PC-3 (cell line): Measurements from ENCODE around the gene SCLY.

Source experiments
- EZH2 ChIP-seq: fragments of 300-600 bp; sonication (generic); IDR thresholded peaks from one replicate; pipeline ENCODE4 v1.6.1; 2017; ENCODE audit warnings: antibody characterized with exemption, mild to moderate bottlenecking, low read length; ENCODE audit not compliant: unreplicated experiment
- TF ChIP-seq, protein P1 (sequence below): fragments of 300-600 bp; sonication (generic); conservative IDR thresholded peaks from 2 replicates; pipeline ENCODE4 v1.5.1; 2017; ENCODE audit warnings: antibody characterized with exemption, low read depth, mild to moderate bottlenecking, low read length

DNA sequence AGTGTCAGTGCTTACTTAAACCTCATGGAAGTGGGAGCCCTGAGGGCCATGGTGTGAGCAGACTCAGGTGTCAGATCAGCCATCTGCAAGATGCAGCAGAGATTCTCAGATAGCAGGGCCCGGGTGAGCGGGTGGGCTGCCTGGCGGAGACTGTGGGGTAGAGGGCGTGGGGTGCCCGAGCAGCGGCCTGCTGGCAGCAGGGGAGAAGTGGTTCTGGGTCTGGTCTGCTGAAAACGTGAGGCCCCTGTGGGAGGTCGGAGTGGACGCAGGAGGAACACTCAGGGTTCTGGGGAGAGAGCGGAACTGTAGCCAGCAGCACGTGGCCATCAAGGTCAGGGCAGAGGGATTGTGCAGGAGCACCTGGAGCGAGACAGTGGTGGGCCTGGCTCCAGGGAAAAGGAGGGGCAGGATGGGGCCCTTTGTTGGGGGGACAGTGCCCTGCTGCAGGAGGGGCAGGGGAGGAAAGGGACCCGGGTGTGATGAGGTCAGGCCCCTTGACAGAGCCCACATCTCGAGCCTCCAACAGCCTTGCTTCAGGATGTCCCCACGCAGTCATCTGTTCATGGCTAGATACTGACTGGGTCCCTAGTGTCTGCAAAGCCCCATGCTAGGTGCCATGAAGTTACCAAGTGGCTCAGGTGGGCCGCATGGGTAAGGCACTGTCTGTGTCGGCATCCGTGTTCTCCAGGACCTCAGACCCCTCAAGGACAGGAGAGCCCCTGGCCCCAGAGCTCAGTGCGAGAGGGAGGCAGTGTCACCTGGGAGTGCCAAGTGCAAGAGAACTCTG is 36.6 kb downstream of the SCLY start:
- TF ChIP-seq, protein P1, sequence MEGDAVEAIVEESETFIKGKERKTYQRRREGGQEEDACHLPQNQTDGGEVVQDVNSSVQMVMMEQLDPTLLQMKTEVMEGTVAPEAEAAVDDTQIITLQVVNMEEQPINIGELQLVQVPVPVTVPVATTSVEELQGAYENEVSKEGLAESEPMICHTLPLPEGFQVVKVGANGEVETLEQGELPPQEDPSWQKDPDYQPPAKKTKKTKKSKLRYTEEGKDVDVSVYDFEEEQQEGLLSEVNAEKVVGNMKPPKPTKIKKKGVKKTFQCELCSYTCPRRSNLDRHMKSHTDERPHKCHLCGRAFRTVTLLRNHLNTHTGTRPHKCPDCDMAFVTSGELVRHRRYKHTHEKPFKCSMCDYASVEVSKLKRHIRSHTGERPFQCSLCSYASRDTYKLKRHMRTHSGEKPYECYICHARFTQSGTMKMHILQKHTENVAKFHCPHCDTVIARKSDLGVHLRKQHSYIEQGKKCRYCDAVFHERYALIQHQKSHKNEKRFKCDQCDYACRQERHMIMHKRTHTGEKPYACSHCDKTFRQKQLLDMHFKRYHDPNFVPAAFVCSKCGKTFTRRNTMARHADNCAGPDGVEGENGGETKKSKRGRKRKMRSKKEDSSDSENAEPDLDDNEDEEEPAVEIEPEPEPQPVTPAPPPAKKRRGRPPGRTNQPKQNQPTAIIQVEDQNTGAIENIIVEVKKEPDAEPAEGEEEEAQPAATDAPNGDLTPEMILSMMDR: no peak
- TF ChIP-seq EZH2: no peak
